Mammary epithelial cell (primary cell): ENCODE measurements around the gene USP14.
"Not testable (repeated sequence)": the region's sequence is repeated elsewhere in the genome, so short reads cannot be mapped to it uniquely, and the experiment has no call there.

ENCODE experiments used
- CTCF ChIP-seq, 2 donors: IDR thresholded peaks in 1 of 2; conservative IDR thresholded peaks in 1 of 2; 2 replicates each; pipeline ENCODE4 v1.5.1; 2011 to 2012; ENCODE audit warnings: inconsistent platforms in 2 of 2, low read length in 2 of 2, mild to moderate bottlenecking in 2 of 2, control low read depth in 1 of 2, low read depth in 1 of 2; ENCODE audit not compliant: insufficient read depth in 1 of 2; ENCODE audit errors: extremely low read depth in 1 of 2
- EZH2 ChIP-seq: IDR thresholded peaks from 2 replicates; pipeline ENCODE4 v1.6.1; 2012; ENCODE audit warnings: low read length, inconsistent platforms, borderline replicate concordance

GRCh38 chr18:109922-110261 is 48.5 kb upstream of the USP14 start:
- TF ChIP-seq CTCF (conservative IDR thresholded peaks at IDR 0.05 in 1 of 2, IDR thresholded peaks at IDR 0.05 in 1 of 2; ENCODE audit: extremely low read depth in 1 of 2, insufficient read depth in 1 of 2, low read depth in 1 of 2, low read length in 2 of 2); EZH2: not testable (repeated sequence)
